Measurements from ENCODE around the gene SAMD15.
"Not testable (repeated sequence)": the region's sequence is repeated elsewhere in the genome, so short reads cannot be mapped to it uniquely, and the experiment has no call there.

Gene SAMD15

GRCh38 chr14:77375973-77376770 lies 1.0 kb upstream of the SAMD15 start:
- no peak for FAIRE-seq

GRCh38 chr14:77377502-77377844 lies 294 bp downstream of the SAMD15 start:
- no peak for FAIRE-seq

GRCh38 chr14:77378701-77379100 lies 1.5 kb downstream of the SAMD15 start:
- no peak for FAIRE-seq

- FAIRE-seq, result no peak
Measured at GRCh38 chr14:77390188-77390587, 13.0 kb downstream of the SAMD15 start.

- FAIRE-seq, result no peak
Measured at GRCh38 chr14:77400216-77400615, 23.0 kb downstream of the SAMD15 start.

- FAIRE-seq, result no peak
Measured at GRCh38 chr14:77403768-77404167, 26.6 kb downstream of the SAMD15 start.

- FAIRE-seq, result no peak
Measured at GRCh38 chr14:77406086-77406485, 28.9 kb downstream of the SAMD15 start.

GRCh38 chr14:77406718-77407117 lies 29.5 kb downstream of the SAMD15 start:
- no peak for FAIRE-seq

- no peak for FAIRE-seq
Measured at GRCh38 chr14:77407158-77407557, 30.0 kb downstream of the SAMD15 start.

GRCh38 chr14:77409131-77409533 lies 32.0 kb downstream of the SAMD15 start:
- no peak for FAIRE-seq

- FAIRE-seq, result not testable (repeated sequence)
Measured at GRCh38 chr14:77415403-77416030, 38.3 kb downstream of the SAMD15 start.

- not testable (repeated sequence) for FAIRE-seq
Measured at GRCh38 chr14:77416098-77416497, 38.9 kb downstream of the SAMD15 start.

GRCh38 chr14:77416836-77417235 lies 39.7 kb downstream of the SAMD15 start:
- FAIRE-seq, result no peak

GRCh38 chr14:77421201-77421600 lies 44.0 kb downstream of the SAMD15 start:
- FAIRE-seq, result no peak

- FAIRE-seq, result no peak
Measured at GRCh38 chr14:77423423-77423822, 46.2 kb downstream of the SAMD15 start, which contains the start of gene NOXRED1. TSS of gene NOXRED1 (minus strand) at chr14:77423523. CDS start at chr14:77422889, 634 bp downstream.

- no peak for FAIRE-seq
Measured at GRCh38 chr14:77424862-77425261, 47.7 kb downstream of the SAMD15 start.

- FAIRE-seq, result no peak
Measured at GRCh38 chr14:77426396-77426795, 49.2 kb downstream of the SAMD15 start.

GRCh38 chr14:77436042-77436441 lies 58.9 kb downstream of the SAMD15 start:
- no peak for FAIRE-seq

GRCh38 chr14:77438596-77438995 lies 61.4 kb downstream of the SAMD15 start:
- FAIRE-seq, result no peak

GRCh38 chr14:77439861-77440260 lies 62.7 kb downstream of the SAMD15 start:
- FAIRE-seq, result no peak
